ENCODE data around the gene MORF4L1. TPM values are rescaled to one million over a fixed set of nuclear protein-coding genes. Genes with fewer than 3 reads are reported as not detected.

Gene MORF4L1
- total and polyA plus RNA-seq, 2 experiments from 2014 or later = 357 to 388 TPM

- no peak for DNase-seq
- Histone ChIP-seq H2AFZ (no peak overlapping the region), H3K27me3 (replicated peaks; ENCODE audit: insufficient read depth) (peaks cover 15% of the 10 kb centered on the region; the same call in 1 of the 2 replicates), H3K4me3 (no peak overlapping the region), H3K9ac (no peak overlapping the region), H3K27ac (no peak overlapping the region), H3K36me3 (ENCODE audit: low read depth) (0 out of 2 replicates have a peak, but pooled peaks cover 4% of the 10 kb centered on the region), H3K4me2 (ENCODE audit: unreplicated experiment) (no peak overlapping the region), H3K9me2 (ENCODE audit: insufficient read depth) (no peaks in the 10 kb centered on the region), H3K79me2 (ENCODE audit: insufficient read depth) (no peaks in the 10 kb centered on the region), H3K9me3 (ENCODE audit: low read depth) (no peaks in the 10 kb centered on the region), H4K20me1 (ENCODE audit: insufficient read depth) (no peaks in the 10 kb centered on the region), H3K4me1 (ENCODE audit: insufficient read depth) (peaks cover 9% of the 10 kb centered on the region), H3F3A (ENCODE audit: insufficient read depth) (peaks cover 7% of the 10 kb centered on the region)
- WGBS, 2 experiments (ENCODE audit: low coverage in 1 of 2, low lambda C conversion rate in 2 of 2, missing lambda C conversion rate in 2 of 2) = 61 to 63% methylated on average over 21 of the region's 21 CpGs
- TF ChIP-seq EZH2 (IDR thresholded peaks at IDR 0.05; ENCODE audit: insufficient read depth, poor library complexity, severe bottlenecking) = no peak
- no peak for TF ChIP-seq EZH2phosphoT487 (IDR thresholded peaks at IDR 0.05; ENCODE audit: insufficient read depth, low read depth)
- in situ Hi-C loops (cut with MboI) = no loop called here
These were observed 59.0 kb downstream of the MORF4L1 start for GRCh38 chr15:78931439-78932257.

GRCh38 chr15:78932258-78932808, 59.6 kb downstream of the MORF4L1 start:
- WGBS, 2 experiments (ENCODE audit: low coverage in 1 of 2, low lambda C conversion rate in 2 of 2, missing lambda C conversion rate in 2 of 2) = 88 to 92% methylated on average over 13 of the region's 13 CpGs
- DNase-seq = no peak
- H4K20me1 ChIP-seq (ENCODE audit: insufficient read depth) = no peaks in the 10 kb centered on the region
- H3K36me3 ChIP-seq (ENCODE audit: low read depth) = 0 out of 2 replicates have a peak, but pooled peaks cover 4% of the 10 kb centered on the region
- H3K27ac ChIP-seq = no peak overlapping the region
- no peak overlapping the region for H3K4me3 ChIP-seq
- no peaks in the 10 kb centered on the region for H3K79me2 ChIP-seq (ENCODE audit: insufficient read depth)
- no peak overlapping the region for H2AFZ ChIP-seq
- H3K9me3 ChIP-seq (ENCODE audit: low read depth) = no peaks in the 10 kb centered on the region
- in situ Hi-C loops (cut with MboI) = no loop called here
- TF ChIP-seq EZH2 (IDR thresholded peaks at IDR 0.05; ENCODE audit: insufficient read depth, poor library complexity, severe bottlenecking) = no peak
- no peak for TF ChIP-seq EZH2phosphoT487 (IDR thresholded peaks at IDR 0.05; ENCODE audit: insufficient read depth, low read depth)
- peaks cover 15% of the 10 kb centered on the region; the same call in 1 of the 2 replicates for H3K27me3 ChIP-seq (replicated peaks; ENCODE audit: insufficient read depth)
- H3K4me2 ChIP-seq (ENCODE audit: unreplicated experiment) = no peak overlapping the region
- no peaks in the 10 kb centered on the region for H3K9me2 ChIP-seq (ENCODE audit: insufficient read depth)
- H3F3A ChIP-seq (ENCODE audit: insufficient read depth) = peaks cover under 1% of the 10 kb centered on the region; the same call in 1 of the 2 replicates
- H3K4me1 ChIP-seq (ENCODE audit: insufficient read depth) = peaks cover 9% of the 10 kb centered on the region
- H3K9ac ChIP-seq = no peak overlapping the region

- Histone ChIP-seq H3K4me1 (ENCODE audit: insufficient read depth) (peaks cover 9% of the 10 kb centered on the region), H3K79me2 (ENCODE audit: insufficient read depth) (no peaks in the 10 kb centered on the region), H3K9me3 (ENCODE audit: low read depth) (no peaks in the 10 kb centered on the region), H3K4me2 (ENCODE audit: unreplicated experiment) (no peak overlapping the region), H3K9me2 (ENCODE audit: insufficient read depth) (no peaks in the 10 kb centered on the region), H2AFZ (no peak overlapping the region), H3F3A (ENCODE audit: insufficient read depth) (no peaks in the 10 kb centered on the region), H3K27me3 (replicated peaks; ENCODE audit: insufficient read depth) (peaks cover 15% of the 10 kb centered on the region; the same call in 1 of the 2 replicates), H4K20me1 (ENCODE audit: insufficient read depth) (no peaks in the 10 kb centered on the region), H3K9ac (no peak overlapping the region), H3K27ac (no peak overlapping the region), H3K4me3 (no peak overlapping the region), H3K36me3 (ENCODE audit: low read depth) (no peaks in the 10 kb centered on the region)
- in situ Hi-C loops (cut with MboI) = no loop called here
- 70 to 76% methylated on average over 12 of the region's 12 CpGs for WGBS, 2 experiments (ENCODE audit: low coverage in 1 of 2, low lambda C conversion rate in 2 of 2, missing lambda C conversion rate in 2 of 2)
- TF ChIP-seq EZH2 (IDR thresholded peaks at IDR 0.05; ENCODE audit: insufficient read depth, poor library complexity, severe bottlenecking) (no peak), EZH2phosphoT487 (IDR thresholded peaks at IDR 0.05; ENCODE audit: insufficient read depth, low read depth) (no peak)
- DNase-seq = no peak
These were observed 60.6 kb downstream of the MORF4L1 start for GRCh38 chr15:78933187-78933822.

GRCh38 chr15:78933823-78934654, 61.3 kb downstream of the MORF4L1 start:
- Histone ChIP-seq H2AFZ (no peak overlapping the region), H4K20me1 (ENCODE audit: insufficient read depth) (no peaks in the 10 kb centered on the region), H3K27me3 (replicated peaks; ENCODE audit: insufficient read depth) (peaks cover 18% of the 10 kb centered on the region; the same call in 1 of the 2 replicates), H3F3A (ENCODE audit: insufficient read depth) (no peaks in the 10 kb centered on the region), H3K4me1 (ENCODE audit: insufficient read depth) (peaks cover 9% of the 10 kb centered on the region), H3K36me3 (ENCODE audit: low read depth) (no peaks in the 10 kb centered on the region), H3K9me3 (ENCODE audit: low read depth) (no peaks in the 10 kb centered on the region), H3K9ac (no peak overlapping the region), H3K4me3 (no peak overlapping the region), H3K79me2 (ENCODE audit: insufficient read depth) (no peaks in the 10 kb centered on the region), H3K4me2 (ENCODE audit: unreplicated experiment) (no peak overlapping the region), H3K9me2 (ENCODE audit: insufficient read depth) (no peaks in the 10 kb centered on the region), H3K27ac (no peak overlapping the region)
- WGBS, 2 experiments (ENCODE audit: low coverage in 1 of 2, low lambda C conversion rate in 2 of 2, missing lambda C conversion rate in 2 of 2) = 52 to 53% methylated on average over 19 to 20 of the region's 20 CpGs
- in situ Hi-C loops (cut with MboI) = no loop called here
- TF ChIP-seq EZH2phosphoT487 (IDR thresholded peaks at IDR 0.05; ENCODE audit: insufficient read depth, low read depth) (no peak), EZH2 (IDR thresholded peaks at IDR 0.05; ENCODE audit: insufficient read depth, poor library complexity, severe bottlenecking) (no peak)
- DNase-seq = peak; percentile 37

Measured in GM23248 (cell line).